ENCODE data around the gene RGCC. TPM values are rescaled to one million over a fixed set of nuclear protein-coding genes. Genes with fewer than 3 reads are reported as not detected.

The RGCC gene
- polyA plus RNA-seq, 2 of the 4 experiments (the other 2 are of a cell fraction), result 0.43 to 1.3 TPM

DNA sequence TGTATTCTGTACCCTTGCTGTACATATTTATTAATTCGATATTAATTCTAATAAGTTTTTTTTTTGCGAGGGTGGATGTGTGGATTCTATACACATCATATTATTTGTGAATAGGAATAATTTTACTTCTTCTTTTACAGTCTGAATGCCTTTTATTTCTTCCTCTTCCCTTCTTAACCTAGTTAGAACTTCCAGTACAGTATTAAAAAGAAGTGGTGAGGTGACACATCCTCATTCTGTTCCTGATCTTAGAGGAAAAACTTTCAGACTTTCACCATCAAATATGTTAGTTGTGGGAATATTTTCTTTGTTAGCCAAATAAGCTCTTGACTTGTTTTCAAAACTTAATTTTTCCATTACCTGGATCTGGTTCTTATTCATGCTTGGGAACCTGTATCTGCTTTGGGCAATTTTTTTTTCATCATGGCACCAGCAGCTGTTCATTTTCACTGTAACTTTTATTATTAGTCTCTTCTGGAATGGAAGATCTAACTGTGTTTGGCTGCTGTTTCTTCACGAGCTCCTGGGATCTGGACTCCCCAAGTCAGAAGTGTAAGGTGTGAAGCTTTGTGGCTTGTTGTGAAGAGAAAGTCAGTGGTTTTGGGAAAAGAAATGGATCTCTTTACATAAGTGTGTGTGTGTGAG lies 33.1 kb downstream of the RGCC start (continued):
- TF ChIP-seq FOSL2 (IDR thresholded peaks at IDR 0.05), result no peak
- no peak for TF ChIP-seq FOSL2 (CRISPR knock-in tag; IDR thresholded peaks at IDR 0.05)
- TF ChIP-seq CHD2 (IDR thresholded peaks at IDR 0.05; ENCODE audit: low read length, partially characterized antibody), result no peak
- no peak for TF ChIP-seq CBX8 (IDR thresholded peaks at IDR 0.05)

DNA sequence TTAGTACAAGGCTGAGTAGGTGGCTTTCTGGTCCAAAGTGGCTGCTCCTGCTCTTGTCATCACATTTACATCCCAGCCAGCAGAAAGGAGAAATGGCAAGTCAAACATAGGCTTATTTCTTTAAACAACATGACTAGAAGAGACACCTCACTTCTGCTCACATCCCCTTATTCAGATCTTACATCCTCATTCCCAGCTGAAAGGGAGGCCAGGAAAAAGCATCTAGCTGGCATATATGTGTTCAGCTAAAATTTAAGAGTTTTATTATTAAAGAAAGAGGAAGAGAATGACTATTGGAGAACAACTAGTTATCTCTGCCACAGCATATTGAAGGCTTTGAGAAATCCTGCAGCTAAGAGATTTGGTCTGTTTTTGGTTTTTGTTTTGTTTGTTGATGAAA lies 34.1 kb downstream of the RGCC start:
- FAIRE-seq (no peak), DNase-seq (ENCODE audit: low read depth in 1 of 2, low spot score in 1 of 2) (no peak)
- H3K4me3 ChIP-seq, result no peak overlapping the region

DNA sequence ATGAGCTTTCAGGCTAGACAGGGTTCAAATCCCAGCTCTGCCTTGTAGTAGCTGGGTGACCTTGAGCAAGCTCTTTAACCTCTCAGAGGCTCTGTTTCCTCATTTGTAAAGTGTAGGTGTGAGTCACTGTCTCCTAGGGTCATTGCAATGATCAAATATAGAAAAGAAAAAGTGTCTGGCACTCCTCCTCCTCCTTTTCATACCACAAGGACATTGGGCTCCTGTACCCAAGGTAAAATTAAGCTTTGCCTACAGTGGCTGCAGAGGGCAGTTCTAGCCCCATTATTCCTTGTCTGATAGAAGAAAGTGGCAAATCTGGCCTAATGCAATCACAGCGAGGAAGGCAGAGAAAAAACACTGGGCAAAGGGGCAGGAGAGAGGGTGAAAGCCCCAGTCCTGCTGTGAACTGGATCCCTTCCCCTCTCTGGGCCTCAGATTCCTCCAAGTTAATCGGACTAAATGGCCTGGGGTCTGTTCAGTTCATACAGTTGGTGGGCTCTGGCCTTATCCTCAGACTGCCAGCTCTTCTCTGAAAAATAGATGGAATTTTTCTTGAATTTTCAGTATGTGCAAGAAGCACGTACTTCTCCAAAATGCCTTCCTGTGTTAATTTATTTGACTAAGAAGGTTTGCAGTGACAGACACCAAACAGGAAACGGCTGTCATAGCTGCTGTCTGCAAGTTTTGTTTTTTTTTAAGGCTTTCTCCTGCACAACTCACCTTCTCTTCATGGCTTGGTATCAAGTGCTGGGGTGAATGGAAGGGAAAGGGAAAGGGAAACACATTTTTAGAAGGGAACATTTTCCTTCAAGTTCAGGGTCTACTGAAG lies 35.3 kb downstream of the RGCC start:
- TF ChIP-seq CHD4 (IDR thresholded peaks at IDR 0.05; ENCODE audit: borderline replicate concordance) (no peak), CBX8 (IDR thresholded peaks at IDR 0.05) (no peak), ZFP36 (IDR thresholded peaks at IDR 0.05; ENCODE audit: borderline replicate concordance, partially characterized antibody) (no peak), NFE2L2 (conservative IDR thresholded peaks at IDR 0.05; ENCODE audit: low read length) (no peak), ESRRA (IDR thresholded peaks at IDR 0.05; ENCODE audit: borderline replicate concordance, low read length) (no peak)
- TF ChIP-seq, protein P1, sequence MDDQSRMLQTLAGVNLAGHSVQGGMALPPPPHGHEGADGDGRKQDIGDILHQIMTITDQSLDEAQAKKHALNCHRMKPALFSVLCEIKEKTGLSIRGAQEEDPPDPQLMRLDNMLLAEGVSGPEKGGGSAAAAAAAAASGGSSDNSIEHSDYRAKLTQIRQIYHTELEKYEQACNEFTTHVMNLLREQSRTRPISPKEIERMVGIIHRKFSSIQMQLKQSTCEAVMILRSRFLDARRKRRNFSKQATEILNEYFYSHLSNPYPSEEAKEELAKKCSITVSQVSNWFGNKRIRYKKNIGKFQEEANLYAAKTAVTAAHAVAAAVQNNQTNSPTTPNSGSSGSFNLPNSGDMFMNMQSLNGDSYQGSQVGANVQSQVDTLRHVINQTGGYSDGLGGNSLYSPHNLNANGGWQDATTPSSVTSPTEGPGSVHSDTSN (IDR thresholded peaks at IDR 0.05), result no peak
- TF ChIP-seq, protein P2, sequence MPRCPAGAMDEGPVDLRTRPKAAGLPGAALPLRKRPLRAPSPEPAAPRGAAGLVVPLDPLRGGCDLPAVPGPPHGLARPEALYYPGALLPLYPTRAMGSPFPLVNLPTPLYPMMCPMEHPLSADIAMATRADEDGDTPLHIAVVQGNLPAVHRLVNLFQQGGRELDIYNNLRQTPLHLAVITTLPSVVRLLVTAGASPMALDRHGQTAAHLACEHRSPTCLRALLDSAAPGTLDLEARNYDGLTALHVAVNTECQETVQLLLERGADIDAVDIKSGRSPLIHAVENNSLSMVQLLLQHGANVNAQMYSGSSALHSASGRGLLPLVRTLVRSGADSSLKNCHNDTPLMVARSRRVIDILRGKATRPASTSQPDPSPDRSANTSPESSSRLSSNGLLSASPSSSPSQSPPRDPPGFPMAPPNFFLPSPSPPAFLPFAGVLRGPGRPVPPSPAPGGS (IDR thresholded peaks at IDR 0.05), result no peak
- TF ChIP-seq, protein P3, sequence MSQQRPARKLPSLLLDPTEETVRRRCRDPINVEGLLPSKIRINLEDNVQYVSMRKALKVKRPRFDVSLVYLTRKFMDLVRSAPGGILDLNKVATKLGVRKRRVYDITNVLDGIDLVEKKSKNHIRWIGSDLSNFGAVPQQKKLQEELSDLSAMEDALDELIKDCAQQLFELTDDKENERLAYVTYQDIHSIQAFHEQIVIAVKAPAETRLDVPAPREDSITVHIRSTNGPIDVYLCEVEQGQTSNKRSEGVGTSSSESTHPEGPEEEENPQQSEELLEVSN (IDR thresholded peaks at IDR 0.05; ENCODE audit: borderline replicate concordance, low read depth), result no peak
- TF ChIP-seq, protein P4, sequence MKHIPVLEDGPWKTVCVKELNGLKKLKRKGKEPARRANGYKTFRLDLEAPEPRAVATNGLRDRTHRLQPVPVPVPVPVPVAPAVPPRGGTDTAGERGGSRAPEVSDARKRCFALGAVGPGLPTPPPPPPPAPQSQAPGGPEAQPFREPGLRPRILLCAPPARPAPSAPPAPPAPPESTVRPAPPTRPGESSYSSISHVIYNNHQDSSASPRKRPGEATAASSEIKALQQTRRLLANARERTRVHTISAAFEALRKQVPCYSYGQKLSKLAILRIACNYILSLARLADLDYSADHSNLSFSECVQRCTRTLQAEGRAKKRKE (CRISPR knock-in tag; IDR thresholded peaks at IDR 0.05; ENCODE audit: low read depth), result no peak
- TF ChIP-seq, protein P5, sequence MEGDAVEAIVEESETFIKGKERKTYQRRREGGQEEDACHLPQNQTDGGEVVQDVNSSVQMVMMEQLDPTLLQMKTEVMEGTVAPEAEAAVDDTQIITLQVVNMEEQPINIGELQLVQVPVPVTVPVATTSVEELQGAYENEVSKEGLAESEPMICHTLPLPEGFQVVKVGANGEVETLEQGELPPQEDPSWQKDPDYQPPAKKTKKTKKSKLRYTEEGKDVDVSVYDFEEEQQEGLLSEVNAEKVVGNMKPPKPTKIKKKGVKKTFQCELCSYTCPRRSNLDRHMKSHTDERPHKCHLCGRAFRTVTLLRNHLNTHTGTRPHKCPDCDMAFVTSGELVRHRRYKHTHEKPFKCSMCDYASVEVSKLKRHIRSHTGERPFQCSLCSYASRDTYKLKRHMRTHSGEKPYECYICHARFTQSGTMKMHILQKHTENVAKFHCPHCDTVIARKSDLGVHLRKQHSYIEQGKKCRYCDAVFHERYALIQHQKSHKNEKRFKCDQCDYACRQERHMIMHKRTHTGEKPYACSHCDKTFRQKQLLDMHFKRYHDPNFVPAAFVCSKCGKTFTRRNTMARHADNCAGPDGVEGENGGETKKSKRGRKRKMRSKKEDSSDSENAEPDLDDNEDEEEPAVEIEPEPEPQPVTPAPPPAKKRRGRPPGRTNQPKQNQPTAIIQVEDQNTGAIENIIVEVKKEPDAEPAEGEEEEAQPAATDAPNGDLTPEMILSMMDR (IDR thresholded peaks at IDR 0.05), result no peak
- ATAC-seq, result no peak

More for the DNA sequence above, 34.1 kb downstream of the RGCC start:
- ChIA-PET POLR2A (no interaction called here), CTCF (no interaction called here)
- Histone ChIP-seq H3K9me3 (no peaks in the 10 kb centered on the region), H3K4me1 (no peaks in the 10 kb centered on the region), H3K4me2 (no peak overlapping the region), H3K27ac (no peak overlapping the region)
- ATAC-seq, result no peak
- TF ChIP-seq RCOR1 (IDR thresholded peaks at IDR 0.05; ENCODE audit: low read depth, low read length), result no peak
- TF ChIP-seq KDM5A (IDR thresholded peaks at IDR 0.05), result no peak
- TF ChIP-seq CHD2 (IDR thresholded peaks at IDR 0.05; ENCODE audit: low read length, partially characterized antibody), result no peak
- TF ChIP-seq POLR2A (IDR thresholded peaks at IDR 0.05; ENCODE audit: low read length), result no peak
- TF ChIP-seq FOSL2 (IDR thresholded peaks at IDR 0.05), result no peak
- no peak for TF ChIP-seq FOSL2 (CRISPR knock-in tag; IDR thresholded peaks at IDR 0.05)
- TF ChIP-seq NFE2L2 (conservative IDR thresholded peaks at IDR 0.05; ENCODE audit: low read length), result no peak
- no peak for TF ChIP-seq FOXS1 (CRISPR knock-in tag; IDR thresholded peaks at IDR 0.05)
- TF ChIP-seq, protein P2 (IDR thresholded peaks at IDR 0.05), result no peak
- no peak for TF ChIP-seq ZFP36 (IDR thresholded peaks at IDR 0.05; ENCODE audit: borderline replicate concordance, partially characterized antibody)
- TF ChIP-seq, protein P3 (IDR thresholded peaks at IDR 0.05; ENCODE audit: borderline replicate concordance, low read depth), result no peak
- TF ChIP-seq SREBF2 (IDR thresholded peaks at IDR 0.05), result no peak
- TF ChIP-seq, protein P6, sequence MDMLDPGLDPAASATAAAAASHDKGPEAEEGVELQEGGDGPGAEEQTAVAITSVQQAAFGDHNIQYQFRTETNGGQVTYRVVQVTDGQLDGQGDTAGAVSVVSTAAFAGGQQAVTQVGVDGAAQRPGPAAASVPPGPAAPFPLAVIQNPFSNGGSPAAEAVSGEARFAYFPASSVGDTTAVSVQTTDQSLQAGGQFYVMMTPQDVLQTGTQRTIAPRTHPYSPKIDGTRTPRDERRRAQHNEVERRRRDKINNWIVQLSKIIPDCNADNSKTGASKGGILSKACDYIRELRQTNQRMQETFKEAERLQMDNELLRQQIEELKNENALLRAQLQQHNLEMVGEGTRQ (IDR thresholded peaks at IDR 0.05), result no peak
- TF ChIP-seq ZSCAN20 (CRISPR knock-in tag; IDR thresholded peaks at IDR 0.05), result no peak
- no peak for TF ChIP-seq KDM1A (IDR thresholded peaks at IDR 0.05; ENCODE audit: low read depth)

More for the DNA sequence above, 35.3 kb downstream of the RGCC start:
- DNase-seq (ENCODE audit: low read depth in 1 of 2, low spot score in 1 of 2), result no peak
- Histone ChIP-seq H3K4me3 (no peak overlapping the region), H3K4me2 (no peak overlapping the region), H3K9me3 (no peaks in the 10 kb centered on the region), H3K4me1 (no peaks in the 10 kb centered on the region), H3K27ac (no peak overlapping the region)
- 48% methylated on average over 4 of the region's 4 CpGs for WGBS (ENCODE audit: missing lambda C conversion rate)
- FAIRE-seq, result no peak
- ChIA-PET POLR2A (no interaction called here), CTCF (interaction anchor here (0.9 kb wide), 1 partner anchor 176 kb away, joined by 3 read pairs; no protein-coding TSS in a partner anchor)
